Activated T-cell treated with anti-CD3 and anti-CD28 coated beads for 48 hours (primary cell): Measurements from ENCODE around the gene BAHCC1.

Experiments used
- DNase-seq: peaks from one replicate; pipeline ENCODE4 v3.0.0-alpha.2; 2020; ENCODE audit warnings: low read depth

Gene BAHCC1

DNA sequence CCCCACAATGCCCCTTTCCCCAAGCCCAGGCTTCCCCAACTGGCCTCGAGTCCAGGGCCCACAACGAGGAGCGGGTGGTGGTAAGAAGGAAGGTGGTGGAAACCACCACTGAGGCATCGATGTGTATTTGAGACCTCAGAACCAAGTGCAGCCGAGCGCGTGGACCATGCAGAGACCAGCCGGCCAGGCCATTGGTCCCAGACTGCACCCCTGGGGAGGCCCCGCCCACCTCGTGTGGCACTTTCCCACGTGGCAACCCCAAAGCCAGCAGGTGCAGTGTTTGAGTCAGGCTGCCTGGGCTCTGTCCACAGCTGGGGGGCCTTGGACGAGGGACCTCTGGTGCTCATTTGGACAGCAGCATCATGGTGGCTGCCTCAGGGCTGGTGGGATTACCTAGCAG is 28.1 kb upstream of the BAHCC1 start:
- DNase-seq = no peak

DNA sequence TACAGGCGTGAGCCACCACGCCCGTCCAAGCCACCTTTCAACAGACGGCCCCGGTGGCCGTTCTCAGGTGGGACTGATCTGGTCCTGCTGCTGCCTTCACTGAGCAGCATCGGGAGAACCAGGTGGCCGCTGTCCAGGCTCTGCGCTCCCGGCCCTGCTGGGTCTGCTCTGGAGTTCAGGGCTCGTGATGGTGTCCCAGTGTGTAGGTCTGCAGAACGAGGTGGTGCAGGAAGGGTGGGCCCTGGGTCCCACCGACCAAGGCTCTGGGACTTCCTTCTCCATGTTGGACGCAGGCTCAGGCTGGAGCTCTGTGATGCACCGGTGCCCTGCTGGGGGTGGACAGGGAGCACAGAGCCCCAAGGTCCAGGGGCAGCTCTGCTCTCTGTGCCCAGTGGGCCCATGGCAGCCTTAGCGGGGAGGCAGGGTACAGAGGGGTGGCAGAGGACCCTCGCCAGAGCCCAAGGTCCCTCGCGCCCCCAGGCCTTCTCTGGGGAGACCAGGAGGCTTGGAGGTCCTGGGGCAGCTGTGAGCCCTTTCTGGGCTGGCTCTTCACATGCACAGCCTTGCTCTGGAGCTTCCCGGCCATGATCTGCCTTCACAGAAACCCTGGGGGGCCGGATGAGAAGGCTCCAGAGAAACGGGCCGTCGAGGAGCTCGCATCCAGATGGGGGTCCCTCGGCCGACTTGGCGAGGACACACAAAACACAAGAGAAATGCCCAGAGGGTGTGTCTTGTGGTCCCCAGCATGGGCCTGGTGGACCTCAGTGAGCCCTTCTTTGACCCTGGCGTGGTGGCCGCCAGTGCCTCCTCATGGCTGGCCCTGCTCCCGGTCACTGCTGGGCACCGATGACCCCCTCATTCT is 26.9 kb upstream of the BAHCC1 start:
- DNase-seq = no peak

DNA sequence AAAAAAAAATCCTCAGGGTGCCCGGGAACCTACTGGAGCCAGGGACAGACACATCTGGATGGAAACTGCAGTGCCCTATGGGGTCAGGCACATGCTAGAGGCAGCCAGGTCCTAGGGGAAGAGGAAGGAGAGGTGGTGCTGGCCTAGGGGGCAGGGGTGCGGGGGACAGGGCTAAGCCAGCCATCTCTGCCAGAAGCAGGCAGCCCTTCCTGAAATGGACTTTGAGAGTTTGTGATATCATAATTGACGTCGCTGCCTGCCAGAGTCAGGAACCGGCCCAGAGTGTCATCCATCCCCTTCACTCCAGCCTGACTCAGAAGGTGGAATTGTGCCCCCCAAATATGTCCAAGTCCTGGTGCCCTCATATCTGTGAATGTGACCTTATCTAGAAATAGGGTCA is 25.0 kb upstream of the BAHCC1 start:
- no peak for DNase-seq

DNA sequence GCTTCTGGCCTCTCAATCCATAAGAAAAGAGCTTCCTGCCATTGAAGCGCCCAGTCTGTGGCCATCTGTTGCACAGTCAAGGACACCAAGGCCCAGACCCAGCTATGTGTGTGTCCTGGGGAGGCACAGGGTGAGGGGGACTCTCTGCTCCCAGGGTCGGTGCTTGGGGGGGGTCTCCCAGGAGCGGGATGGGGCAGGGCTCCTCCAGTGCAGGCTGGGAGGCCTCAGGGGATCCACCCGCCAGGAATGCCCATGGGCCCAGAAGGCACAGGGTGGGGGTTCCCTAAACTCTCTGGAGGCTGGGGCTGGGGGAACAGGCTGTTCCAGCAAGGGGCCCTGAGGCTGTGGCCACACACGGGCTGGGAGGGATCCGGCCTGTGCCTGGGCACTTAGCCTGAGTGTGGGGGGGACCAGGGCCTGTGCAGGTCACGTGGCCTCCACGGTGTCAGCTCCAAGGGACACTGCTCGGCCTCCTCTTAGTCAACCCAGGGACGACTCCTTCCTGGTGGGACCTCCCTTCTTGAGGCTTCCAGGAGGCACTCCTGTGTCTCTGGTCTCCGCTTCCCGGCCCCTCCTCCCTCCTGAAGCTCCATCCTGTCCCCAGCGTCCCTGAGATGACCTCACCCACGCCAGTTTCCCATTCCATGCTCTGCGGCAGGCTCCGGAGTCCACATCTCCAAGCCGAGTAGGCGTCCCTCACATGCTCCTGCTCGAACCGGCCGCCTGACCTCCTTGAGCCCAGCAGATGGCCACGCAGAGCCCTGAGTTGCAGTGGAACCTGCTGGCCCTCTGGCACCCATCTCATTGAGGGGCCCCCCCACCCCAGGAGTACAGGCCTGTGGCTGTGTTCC is 23.1 kb upstream of the BAHCC1 start:
- DNase-seq = no peak

DNA sequence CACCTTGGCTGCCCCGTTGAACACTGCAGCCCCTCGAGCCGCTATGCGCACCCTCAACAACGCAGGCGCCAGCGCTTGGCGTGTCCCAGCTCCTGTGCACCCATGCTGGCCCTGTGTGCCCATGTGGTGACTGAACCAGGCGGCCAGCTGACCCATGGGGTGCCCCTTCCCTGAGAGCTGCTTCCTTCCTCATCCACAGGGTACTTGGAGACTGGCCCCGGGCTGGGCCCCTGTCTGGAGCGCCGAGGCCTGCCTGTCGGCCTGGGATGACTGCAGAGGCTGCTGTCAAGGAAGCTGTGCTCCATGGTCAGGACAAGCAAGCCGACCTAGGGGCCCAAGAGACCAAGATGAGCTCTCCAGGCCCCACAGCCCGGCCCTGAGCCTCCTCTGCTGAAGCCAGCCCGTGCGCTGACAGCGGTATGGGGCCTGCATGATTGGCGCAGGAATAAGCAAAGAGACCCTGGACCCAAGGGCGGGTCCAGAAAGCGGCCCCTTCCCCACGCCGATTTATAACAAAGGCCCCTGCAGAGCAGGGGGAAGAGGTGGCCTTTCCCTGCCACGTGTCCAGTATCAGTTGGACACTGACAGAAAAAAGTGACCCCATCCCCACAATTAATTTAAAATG is 21.6 kb upstream of the BAHCC1 start:
- no peak for DNase-seq

DNA sequence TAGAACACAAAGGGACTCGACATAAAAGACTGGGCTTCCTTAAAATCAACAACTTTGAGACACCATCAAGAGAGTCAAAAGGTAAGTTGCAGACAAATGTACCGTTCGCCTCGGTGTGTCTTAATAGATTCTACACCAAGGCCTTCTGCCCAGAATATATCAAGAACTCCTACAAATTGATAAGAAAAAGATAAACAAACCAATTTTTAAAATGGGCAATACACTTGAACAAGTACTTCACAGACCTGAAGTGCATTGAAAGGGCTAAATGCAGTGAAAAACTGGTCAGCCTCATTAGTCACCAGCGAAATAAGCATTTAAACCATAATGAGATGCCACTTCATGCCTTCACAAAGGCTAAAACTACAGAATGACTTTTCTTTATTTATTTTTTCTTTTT is 20.4 kb upstream of the BAHCC1 start:
- DNase-seq = no peak

- DNase-seq = no peak
Observed at GRCh38 chr17:81376946-81377714, 18.1 kb upstream of the BAHCC1 start.

- DNase-seq = no peak
Observed at GRCh38 chr17:81378941-81379511, 16.2 kb upstream of the BAHCC1 start.

DNA sequence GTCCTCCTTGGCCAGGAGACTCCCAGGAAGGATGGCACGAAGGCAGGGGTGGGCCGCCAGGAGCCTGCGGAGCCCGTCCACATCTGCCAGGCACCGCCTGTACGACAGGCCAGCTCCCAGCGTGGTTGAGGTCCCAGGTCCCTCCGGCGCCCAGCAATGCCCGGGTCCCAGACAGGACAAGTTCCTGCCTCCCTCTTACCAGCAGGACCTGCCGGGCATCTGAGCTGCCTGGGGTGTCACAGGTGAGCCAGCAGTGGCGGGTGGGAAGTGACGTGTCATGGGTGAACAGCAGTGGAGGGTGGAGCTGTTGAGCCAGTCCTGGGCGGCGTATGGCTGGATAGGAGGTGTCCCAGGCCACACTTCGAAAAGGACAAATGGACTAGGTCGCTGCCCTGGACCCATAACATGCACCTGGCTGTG is 15.7 kb upstream of the BAHCC1 start:
- DNase-seq = no peak

GRCh38 chr17:81380131-81380530 is 15.1 kb upstream of the BAHCC1 start:
- no peak for DNase-seq

GRCh38 chr17:81380666-81381518 is 14.4 kb upstream of the BAHCC1 start:
- no peak for DNase-seq

DNA sequence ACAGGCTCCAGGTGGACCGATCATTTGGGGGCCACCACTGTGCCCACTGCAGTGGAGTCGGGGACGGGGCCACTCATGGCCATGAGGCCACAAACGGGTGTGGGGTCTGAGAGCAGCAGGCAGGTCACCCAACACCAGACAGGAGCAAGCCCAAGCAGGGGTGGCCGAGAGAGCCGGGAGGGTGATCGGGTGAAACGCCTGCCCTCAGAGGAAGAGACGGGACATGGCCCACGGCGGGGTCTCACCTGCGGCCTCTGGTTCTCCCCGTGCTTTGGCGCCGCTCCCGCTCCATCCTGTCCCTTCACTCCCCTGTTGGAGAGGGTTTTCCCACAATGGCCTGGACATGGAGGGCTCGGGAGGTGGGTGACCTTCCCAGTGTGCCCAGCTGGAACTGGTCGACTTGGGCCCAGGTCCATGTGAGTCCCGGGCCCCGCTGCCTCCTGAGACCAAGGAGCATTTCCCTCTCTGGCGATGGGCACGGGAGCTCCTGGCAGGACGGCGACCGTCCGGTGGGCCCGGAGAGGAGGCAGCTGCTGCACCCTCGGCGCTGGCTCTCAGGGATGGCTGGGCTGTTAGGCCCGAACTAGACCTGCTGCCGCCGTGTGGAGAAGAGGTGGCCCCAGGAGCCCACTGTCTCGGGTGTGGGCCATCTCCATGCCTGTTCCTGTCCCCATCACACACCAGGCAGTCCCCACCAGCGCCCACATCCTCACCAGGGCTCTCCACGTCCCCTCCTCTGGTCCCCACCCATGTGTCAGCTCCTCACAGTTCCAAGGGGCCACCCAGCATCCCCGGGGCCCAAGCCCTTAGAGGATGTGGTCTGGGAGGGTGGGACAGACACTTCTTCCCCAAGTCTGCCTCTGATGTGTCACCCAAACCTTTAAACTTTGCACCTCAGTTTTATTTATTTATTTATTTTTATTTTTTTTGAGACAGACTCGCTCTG is 13.4 kb upstream of the BAHCC1 start:
- DNase-seq = no peak

DNA sequence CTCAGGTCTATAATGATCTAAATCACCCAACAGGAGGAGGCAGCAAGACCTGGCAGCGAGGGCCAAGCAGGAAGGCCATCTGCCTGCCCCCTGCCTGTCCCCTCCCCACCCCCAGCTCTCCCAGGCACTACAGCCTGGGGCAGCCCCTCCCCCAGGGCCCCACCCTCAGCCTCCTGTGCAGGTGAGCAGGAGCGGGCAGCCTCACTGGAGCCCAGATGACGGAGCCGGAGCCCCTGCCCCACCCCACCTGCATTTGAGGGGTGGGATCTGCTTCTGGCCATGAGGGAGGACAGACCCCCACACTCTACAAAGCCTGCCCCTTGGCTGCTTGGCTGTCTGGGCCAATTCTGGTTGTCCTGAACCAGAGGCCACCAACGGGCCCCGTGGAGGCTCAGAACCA is 12.4 kb upstream of the BAHCC1 start:
- no peak for DNase-seq

DNA sequence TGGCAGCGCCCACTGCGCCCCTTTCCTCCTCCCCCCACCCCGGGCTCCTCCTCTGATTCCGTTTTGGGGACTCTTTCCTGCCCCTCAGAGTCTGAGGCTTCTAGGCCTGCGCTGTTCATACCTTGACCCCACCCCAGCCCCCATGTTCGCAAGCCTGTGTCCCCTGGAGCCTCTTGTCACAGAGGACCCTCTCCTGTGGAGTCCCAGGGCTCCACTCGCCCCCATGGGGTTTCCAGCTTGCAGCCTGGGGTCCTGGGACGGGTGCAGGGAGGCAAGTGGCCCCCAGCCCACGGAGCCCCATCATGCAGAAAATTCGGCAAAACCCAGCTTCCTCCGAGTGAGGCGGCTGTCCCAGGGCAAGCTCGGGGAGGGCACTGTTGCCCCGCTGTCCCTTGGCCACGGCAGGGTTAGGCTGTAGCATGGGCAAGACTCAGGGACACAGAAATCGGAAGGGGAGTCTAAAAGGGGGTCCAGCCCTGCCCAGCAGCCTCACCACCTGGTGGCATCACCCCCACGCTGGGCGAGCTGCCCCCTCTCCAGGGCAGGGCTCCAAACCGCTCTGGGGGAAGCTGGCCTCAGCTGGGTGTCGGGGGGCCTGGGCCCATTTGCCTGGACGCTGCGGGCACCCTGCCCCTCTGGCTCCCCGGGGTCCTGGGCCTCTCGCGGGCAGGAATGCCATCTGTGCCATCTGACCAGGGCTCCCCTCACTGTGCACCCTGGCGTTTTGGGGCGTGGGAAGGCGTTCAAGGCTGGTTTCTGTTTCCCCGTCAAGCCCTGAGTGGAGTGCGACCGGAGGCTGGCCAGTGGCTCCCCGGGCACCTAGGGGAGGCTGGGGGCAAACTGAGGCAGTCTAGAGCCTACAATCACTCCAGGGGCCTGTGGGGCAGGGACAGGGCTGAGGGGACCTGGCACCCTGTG is 11.5 kb upstream of the BAHCC1 start:
- DNase-seq = no peak

DNA sequence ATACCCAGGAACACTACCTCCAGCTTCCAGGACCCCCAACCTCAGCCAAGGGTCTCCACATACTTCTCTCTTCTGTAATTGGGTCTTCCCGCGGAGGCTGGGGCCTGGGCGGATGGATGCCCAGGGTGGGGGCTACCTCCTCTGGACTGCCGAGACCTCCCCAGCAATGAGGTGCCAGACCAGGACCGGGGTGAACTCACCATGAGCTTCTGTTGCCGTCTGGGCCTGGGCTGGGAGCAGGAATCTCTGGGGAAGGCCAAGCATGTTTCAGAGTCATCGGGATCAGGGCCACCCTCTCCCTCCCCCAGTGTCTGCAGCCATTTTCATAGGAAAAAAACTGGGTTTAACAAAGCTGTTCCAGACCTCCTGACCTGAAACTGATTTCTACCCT is 10.3 kb upstream of the BAHCC1 start:
- DNase-seq = no peak

- no peak for DNase-seq
Observed at GRCh38 chr17:81385320-81386111, 9.7 kb upstream of the BAHCC1 start.

GRCh38 chr17:81386141-81386645 is 9.1 kb upstream of the BAHCC1 start:
- DNase-seq = no peak
